Pons (tissue), 1 donor: Measurements from ENCODE around the gene AGXT2.
"Not testable (repeated sequence)": the region's sequence is repeated elsewhere in the genome, so short reads cannot be mapped to it uniquely, and the experiment has no call there.

Experiments
- DNase-seq: peaks from one replicate; pipeline ENCODE4 v3.0.0-alpha.2; 2016; ENCODE audit warnings: low spot score

Gene AGXT2

GRCh38 chr5:35012365-35012764 lies 35.4 kb downstream of the AGXT2 start:
- no peak for DNase-seq

- DNase-seq, result no peak
Measured at GRCh38 chr5:35010676-35011075, 37.1 kb downstream of the AGXT2 start.

GRCh38 chr5:35009657-35010056 lies 38.1 kb downstream of the AGXT2 start:
- no peak for DNase-seq

GRCh38 chr5:35009019-35009418 lies 38.7 kb downstream of the AGXT2 start:
- no peak for DNase-seq

GRCh38 chr5:35004771-35005170 lies 43.0 kb downstream of the AGXT2 start:
- DNase-seq, result no peak

- DNase-seq, result no peak
Measured at GRCh38 chr5:35004200-35004599, 43.5 kb downstream of the AGXT2 start.

- DNase-seq, result peak; percentile 66
Measured at GRCh38 chr5:35003018-35003957, 44.5 kb downstream of the AGXT2 start.

GRCh38 chr5:35002459-35002858 lies 45.3 kb downstream of the AGXT2 start:
- no peak for DNase-seq

GRCh38 chr5:35001842-35002241 lies 45.9 kb downstream of the AGXT2 start:
- no peak for DNase-seq

GRCh38 chr5:34998058-34998789 lies 49.5 kb downstream of the AGXT2 start:
- DNase-seq, result peak; percentile 4

GRCh38 chr5:34996261-34996660 lies 51.5 kb downstream of the AGXT2 start:
- DNase-seq, result no peak

- no peak for DNase-seq
Measured at GRCh38 chr5:34993951-34994350, 53.8 kb downstream of the AGXT2 start.

- DNase-seq, result no peak
Measured at GRCh38 chr5:34991486-34992238, 56.1 kb downstream of the AGXT2 start.

GRCh38 chr5:34986965-34987364 lies 60.8 kb downstream of the AGXT2 start:
- no peak for DNase-seq

- no peak for DNase-seq
Measured at GRCh38 chr5:34982823-34983222, 64.9 kb downstream of the AGXT2 start.

GRCh38 chr5:34978681-34979080 lies 69.1 kb downstream of the AGXT2 start:
- DNase-seq, result no peak

- no peak for DNase-seq
Measured at GRCh38 chr5:34977934-34978613, 69.7 kb downstream of the AGXT2 start.

- no peak for DNase-seq
Measured at GRCh38 chr5:34976347-34976746, 71.4 kb downstream of the AGXT2 start.

- DNase-seq, result not testable (repeated sequence)
Measured at GRCh38 chr5:34971655-34972054, 76.1 kb downstream of the AGXT2 start.

GRCh38 chr5:34970552-34970951 lies 77.2 kb downstream of the AGXT2 start:
- DNase-seq, result no peak

GRCh38 chr5:34968258-34968657 lies 79.5 kb downstream of the AGXT2 start:
- no peak for DNase-seq

GRCh38 chr5:34967540-34967939 lies 80.2 kb downstream of the AGXT2 start:
- no peak for DNase-seq
